Panc1 (cell line): ENCODE measurements around the gene EREG. TPM values are rescaled to one million over a fixed set of nuclear protein-coding genes. Genes with fewer than 3 reads are reported as not detected.
A peak's percentile ranks its signal among the peaks of the same experiment; 100 is the strongest.

Experiments used
- ATAC-seq: fragments of 200-7000 bp; cut with Tn5 transposase; 2 replicates; pipeline ENCODE4 v1.9.1; 2020; ENCODE audit warnings: mild to moderate bottlenecking, moderate library complexity
- BruUV-seq: library from RNA; stranded (reverse); fragments of 400-500 nt; replicated peaks from 2 replicates; lab custom pipeline; 2021; lab: Mats Ljungman, UMichigan
- CTCF ChIA-PET: fragments of 300-600 bp; sonication (Branson Sonifier 250); formaldehyde crosslinking; loops from one replicate; lab custom pipeline; 2022; ENCODE audit warnings: antibody characterized with exemption; lab: Charles Lee
- POLR2A ChIA-PET: fragments of 300-600 bp; sonication (Branson Sonifier 250); formaldehyde crosslinking; loops from one replicate; lab custom pipeline; 2022; ENCODE audit warnings: antibody characterized with exemption; lab: Charles Lee
- DNase-seq: peaks from one replicate; pipeline ENCODE4 v3.0.0-alpha.2; 2010; ENCODE audit warnings: low read depth, low spot score
- H3K27ac ChIP-seq: 2 replicates; pipeline ENCODE4 v1.5.1; 2011; ENCODE audit warnings: mild to moderate bottlenecking, low read length, inconsistent platforms
- H3K27me3 ChIP-seq: fragments of 200-500 bp; sonication (Bioruptor generic); 2 replicates; pipeline ENCODE4 v1.6.0; 2014; ENCODE audit warnings: low read length, inconsistent platforms; ENCODE audit not compliant: control insufficient read depth, insufficient read depth
- H3K36me3 ChIP-seq: fragments of 200-500 bp; sonication (Bioruptor generic); 2 replicates; pipeline ENCODE4 v1.5.1; 2014; ENCODE audit warnings: inconsistent platforms, mild to moderate bottlenecking, low read length, moderate library complexity; ENCODE audit not compliant: control insufficient read depth, insufficient read depth
- H3K4me1 ChIP-seq: 2 replicates; pipeline ENCODE4 v1.5.1; 2011; ENCODE audit warnings: inconsistent platforms, mild to moderate bottlenecking, low read length, moderate library complexity; ENCODE audit not compliant: control insufficient read depth, insufficient read depth
- H3K4me3 ChIP-seq, 2 experiments: 2 replicates each; pipeline ENCODE4 v1.5.1; 2011 to 2012; ENCODE audit warnings: low read depth in 2 of 2, low read length in 2 of 2, mild to moderate bottlenecking in 2 of 2, inconsistent platforms in 1 of 2, moderate library complexity in 1 of 2
- H3K9me3 ChIP-seq: fragments of 200-500 bp; sonication (Bioruptor generic); 2 replicates; pipeline ENCODE4 v1.5.1; 2014; ENCODE audit warnings: low read depth, mild to moderate bottlenecking, inconsistent platforms, low read length, moderate library complexity; ENCODE audit not compliant: control insufficient read depth, insufficient read depth
- POLR2AphosphoS5 ChIP-seq: IDR thresholded peaks from 2 replicates; pipeline ENCODE4 v1.6.1; 2012; ENCODE audit warnings: mild to moderate bottlenecking, low read depth, low read length, moderate library complexity
- SIN3A ChIP-seq: IDR thresholded peaks from 2 replicates; pipeline ENCODE4 v1.6.1; 2012; ENCODE audit warnings: low read depth, mild to moderate bottlenecking, low read length, moderate library complexity, borderline replicate concordance; ENCODE audit not compliant: insufficient read depth
- TCF7L2 ChIP-seq: IDR thresholded peaks from 2 replicates; pipeline ENCODE4 v1.6.1; 2011; ENCODE audit warnings: mild to moderate bottlenecking, low read depth, low read length, inconsistent platforms
- in situ Hi-C: cut with HindIII; loops from 2 replicates; pipeline ENCODE4 v1.10.0; 2016; ENCODE audit warnings: low sequenced_read_pairs, low pct_unique_long_range_greater_than_20kb
- intact Hi-C: fragments of 100-400 bp; cut with micrococcal nuclease; formaldehyde crosslinking; loops from one replicate; pipeline ENCODE4 v1.10.0; 2022; ENCODE audit not compliant: unreplicated experiment
- total RNA-seq: library from RNA; stranded (reverse); gene quantifications from one replicate; pipeline ENCODE4 v1.2.1, GENCODE V29; 2021; ENCODE audit not compliant: unreplicated experiment
- TF ChIP-seq, protein P1 (sequence below), 2 experiments: IDR thresholded peaks; 2 replicates each; pipeline ENCODE4 v1.6.1; 2011 to 2012; ENCODE audit warnings: low read depth in 2 of 2, control low read depth in 1 of 2, low read length in 1 of 2, mild to moderate bottlenecking in 1 of 2, moderate library complexity in 1 of 2; ENCODE audit not compliant: insufficient read depth in 1 of 2
- TF ChIP-seq, protein P2 (sequence below): fragments of 450-650 bp; IDR thresholded peaks from 2 replicates; pipeline ENCODE4 v1.5.1; 2017; ENCODE audit warnings: mild to moderate bottlenecking

The EREG gene
- total RNA-seq, 1 experiment from 2014 or later = 2.1 TPM

DNA sequence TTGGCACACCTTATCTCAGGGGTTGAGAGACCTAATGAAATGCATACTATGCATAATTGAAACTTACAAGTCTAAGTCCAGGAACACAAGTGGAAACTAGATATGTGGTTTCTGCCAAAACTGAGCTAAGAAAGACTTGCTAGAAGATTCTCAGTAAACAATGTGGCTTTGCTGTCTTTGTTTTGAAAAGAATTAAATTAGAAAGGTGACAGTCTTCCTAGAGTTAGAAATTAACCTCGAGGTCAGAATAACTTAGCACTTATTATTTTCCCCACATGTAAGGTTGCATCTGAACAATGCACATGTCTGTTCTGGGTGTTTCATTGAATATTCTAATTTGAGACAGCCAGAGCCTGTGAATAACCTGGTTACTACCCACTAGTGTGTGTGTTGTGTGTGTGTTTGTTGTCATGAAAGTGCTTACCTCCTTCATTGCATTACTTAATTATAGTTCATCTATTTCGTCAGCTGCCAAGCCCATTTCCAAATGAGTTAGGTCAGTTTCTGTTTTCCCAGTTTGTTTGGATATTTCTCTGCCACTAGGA, 1.5 kb downstream of the EREG start:
- DNase-seq = no peak
- Histone ChIP-seq H3K9me3 (no peaks in the 10 kb centered on the region), H3K4me1 (peaks cover 3% of the 10 kb centered on the region; the same call in 1 of the 2 replicates), H3K27ac (no peak overlapping the region), H3K36me3 (peaks cover 2% of the 10 kb centered on the region; the same call in 1 of the 2 replicates), H3K4me3 (peak overlapping the region; percentile 39 to 71; a peak in 3 of 4 replicates), H3K27me3 (no peaks in the 10 kb centered on the region)
- no TSS peak for BruUV-seq
- TF ChIP-seq SIN3A (no peak), TCF7L2 (no peak), POLR2AphosphoS5 (no peak)
- TF ChIP-seq, protein P1, sequence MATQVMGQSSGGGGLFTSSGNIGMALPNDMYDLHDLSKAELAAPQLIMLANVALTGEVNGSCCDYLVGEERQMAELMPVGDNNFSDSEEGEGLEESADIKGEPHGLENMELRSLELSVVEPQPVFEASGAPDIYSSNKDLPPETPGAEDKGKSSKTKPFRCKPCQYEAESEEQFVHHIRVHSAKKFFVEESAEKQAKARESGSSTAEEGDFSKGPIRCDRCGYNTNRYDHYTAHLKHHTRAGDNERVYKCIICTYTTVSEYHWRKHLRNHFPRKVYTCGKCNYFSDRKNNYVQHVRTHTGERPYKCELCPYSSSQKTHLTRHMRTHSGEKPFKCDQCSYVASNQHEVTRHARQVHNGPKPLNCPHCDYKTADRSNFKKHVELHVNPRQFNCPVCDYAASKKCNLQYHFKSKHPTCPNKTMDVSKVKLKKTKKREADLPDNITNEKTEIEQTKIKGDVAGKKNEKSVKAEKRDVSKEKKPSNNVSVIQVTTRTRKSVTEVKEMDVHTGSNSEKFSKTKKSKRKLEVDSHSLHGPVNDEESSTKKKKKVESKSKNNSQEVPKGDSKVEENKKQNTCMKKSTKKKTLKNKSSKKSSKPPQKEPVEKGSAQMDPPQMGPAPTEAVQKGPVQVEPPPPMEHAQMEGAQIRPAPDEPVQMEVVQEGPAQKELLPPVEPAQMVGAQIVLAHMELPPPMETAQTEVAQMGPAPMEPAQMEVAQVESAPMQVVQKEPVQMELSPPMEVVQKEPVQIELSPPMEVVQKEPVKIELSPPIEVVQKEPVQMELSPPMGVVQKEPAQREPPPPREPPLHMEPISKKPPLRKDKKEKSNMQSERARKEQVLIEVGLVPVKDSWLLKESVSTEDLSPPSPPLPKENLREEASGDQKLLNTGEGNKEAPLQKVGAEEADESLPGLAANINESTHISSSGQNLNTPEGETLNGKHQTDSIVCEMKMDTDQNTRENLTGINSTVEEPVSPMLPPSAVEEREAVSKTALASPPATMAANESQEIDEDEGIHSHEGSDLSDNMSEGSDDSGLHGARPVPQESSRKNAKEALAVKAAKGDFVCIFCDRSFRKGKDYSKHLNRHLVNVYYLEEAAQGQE (IDR thresholded peaks at IDR 0.05; ENCODE audit: insufficient read depth in 1 of 2, low read depth in 2 of 2, low read length in 1 of 2) = no peak
- TF ChIP-seq, protein P2, sequence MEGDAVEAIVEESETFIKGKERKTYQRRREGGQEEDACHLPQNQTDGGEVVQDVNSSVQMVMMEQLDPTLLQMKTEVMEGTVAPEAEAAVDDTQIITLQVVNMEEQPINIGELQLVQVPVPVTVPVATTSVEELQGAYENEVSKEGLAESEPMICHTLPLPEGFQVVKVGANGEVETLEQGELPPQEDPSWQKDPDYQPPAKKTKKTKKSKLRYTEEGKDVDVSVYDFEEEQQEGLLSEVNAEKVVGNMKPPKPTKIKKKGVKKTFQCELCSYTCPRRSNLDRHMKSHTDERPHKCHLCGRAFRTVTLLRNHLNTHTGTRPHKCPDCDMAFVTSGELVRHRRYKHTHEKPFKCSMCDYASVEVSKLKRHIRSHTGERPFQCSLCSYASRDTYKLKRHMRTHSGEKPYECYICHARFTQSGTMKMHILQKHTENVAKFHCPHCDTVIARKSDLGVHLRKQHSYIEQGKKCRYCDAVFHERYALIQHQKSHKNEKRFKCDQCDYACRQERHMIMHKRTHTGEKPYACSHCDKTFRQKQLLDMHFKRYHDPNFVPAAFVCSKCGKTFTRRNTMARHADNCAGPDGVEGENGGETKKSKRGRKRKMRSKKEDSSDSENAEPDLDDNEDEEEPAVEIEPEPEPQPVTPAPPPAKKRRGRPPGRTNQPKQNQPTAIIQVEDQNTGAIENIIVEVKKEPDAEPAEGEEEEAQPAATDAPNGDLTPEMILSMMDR = no peak
- no peak for ATAC-seq
- POLR2A ChIA-PET = no interaction called here
- CTCF ChIA-PET = no interaction called here
- intact Hi-C loops (no loop called here), in situ Hi-C loops (no loop called here)

- ATAC-seq = no peak
- CTCF ChIA-PET = no interaction called here
- peak overlapping the region in 1 of 2 experiments; percentile 71; a peak in 2 of 4 replicates for H3K4me3 ChIP-seq
Measured at GRCh38 chr4:74367656-74368290, 2.8 kb downstream of the EREG start.

More at GRCh38 chr4:74367656-74368290, 2.8 kb downstream of the EREG start:
- Histone ChIP-seq H3K27me3 (no peaks in the 10 kb centered on the region), H3K9me3 (no peaks in the 10 kb centered on the region), H3K27ac (no peak overlapping the region), H3K36me3 (peaks cover 2% of the 10 kb centered on the region; the same call in 1 of the 2 replicates), H3K4me1 (peaks cover 3% of the 10 kb centered on the region; the same call in 1 of the 2 replicates)
- in situ Hi-C loops = no loop called here
- TF ChIP-seq, protein P1 (IDR thresholded peaks at IDR 0.05; ENCODE audit: insufficient read depth in 1 of 2, low read depth in 2 of 2, low read length in 1 of 2) = no peak
- no peak for TF ChIP-seq TCF7L2
- no peak for TF ChIP-seq SIN3A
- TF ChIP-seq, protein P2 = no peak
- TF ChIP-seq POLR2AphosphoS5 = no peak
- intact Hi-C loops = no loop called here
- POLR2A ChIA-PET = no interaction called here
- BruUV-seq = no TSS peak
- no peak for DNase-seq
